IPS DF 6.9 (cell line): ENCODE data around the gene GALNT18.
"Not testable (repeated sequence)": the region's sequence is repeated elsewhere in the genome, so short reads cannot be mapped to it uniquely, and the experiment has no call there.

Source experiments
- DNase-seq: peaks from one replicate; pipeline ENCODE4 v3.0.0-alpha.2; 2013; ENCODE audit warnings: low read depth, low spot score
- H3K27ac ChIP-seq: one replicate; pipeline ENCODE4 v1.5.1; 2013; ENCODE audit warnings: low read length, control low read depth
- H3K27me3 ChIP-seq: 2 replicates; pipeline ENCODE4 v1.6.1; 2013; ENCODE audit warnings: mild to moderate bottlenecking, low read length; ENCODE audit not compliant: control insufficient read depth, insufficient read depth
- H3K36me3 ChIP-seq: 2 replicates; pipeline ENCODE4 v1.6.1; 2013; ENCODE audit warnings: low read length; ENCODE audit not compliant: control insufficient read depth, insufficient read depth
- H3K4me1 ChIP-seq: 2 replicates; pipeline ENCODE4 v1.6.1; 2013; ENCODE audit warnings: low read length; ENCODE audit not compliant: control insufficient read depth, insufficient read depth
- H3K4me3 ChIP-seq: 2 replicates; pipeline ENCODE4 v1.5.1; 2013; ENCODE audit warnings: mild to moderate bottlenecking, low read length
- H3K9me3 ChIP-seq: 2 replicates; pipeline ENCODE4 v1.6.1; 2013; ENCODE audit warnings: low read length, inconsistent platforms; ENCODE audit not compliant: control insufficient read depth, insufficient read depth
- WGBS: extraction: QIAGEN DNeasy Blood & Tissue Kit; methylation state at CpG from one replicate; pipeline ENCODE4 v1.1.7; 2013; ENCODE audit warnings: mixed read lengths, missing lambda C conversion rate; ENCODE audit not compliant: insufficient read length, insufficient coverage; 5-methylcytosine and 5-hydroxymethylcytosine counted together

Gene GALNT18

GRCh38 chr11:11370962-11371303 is 250.9 kb downstream of the GALNT18 start:
- Histone ChIP-seq H3K4me3 (no peak overlapping the region), H3K27ac (no peak overlapping the region), H3K36me3 (no peaks in the 10 kb centered on the region), H3K4me1 (peaks cover 1% of the 10 kb centered on the region; the same call in 1 of the 2 replicates), H3K9me3 (no peaks in the 10 kb centered on the region), H3K27me3 (no peaks in the 10 kb centered on the region)
- no CpG with 5 or more reads among the region's 6 CpGs for WGBS
- no peak for DNase-seq

GRCh38 chr11:11370255-11370961 is 251.4 kb downstream of the GALNT18 start:
- WGBS: no CpG with 5 or more reads among the region's 8 CpGs
- H3K27ac ChIP-seq: no peak overlapping the region

GRCh38 chr11:11366793-11367192 is 255.0 kb downstream of the GALNT18 start:
- Histone ChIP-seq H3K27me3 (no peaks in the 10 kb centered on the region), H3K9me3 (no peaks in the 10 kb centered on the region), H3K36me3 (no peaks in the 10 kb centered on the region), H3K27ac (no peak overlapping the region), H3K4me3 (no peak overlapping the region), H3K4me1 (no peaks in the 10 kb centered on the region; the same call in 1 of the 2 replicates)
- no peak for DNase-seq
- WGBS: no CpG with 5 or more reads among the region's 1 CpG

More at GRCh38 chr11:11370255-11370961, 251.4 kb downstream of the GALNT18 start:
- Histone ChIP-seq H3K4me1 (peaks cover 1% of the 10 kb centered on the region; the same call in 1 of the 2 replicates), H3K9me3 (no peaks in the 10 kb centered on the region), H3K27me3 (no peaks in the 10 kb centered on the region), H3K36me3 (no peaks in the 10 kb centered on the region), H3K4me3 (no peak overlapping the region)
- no peak for DNase-seq

GRCh38 chr11:11363674-11364073 is 258.1 kb downstream of the GALNT18 start:
- peak; percentile 5 for DNase-seq
- no peaks in the 10 kb centered on the region for H3K4me1 ChIP-seq
- H3K4me3 ChIP-seq: no peak overlapping the region
- H3K27ac ChIP-seq: no peak overlapping the region
- no peaks in the 10 kb centered on the region for H3K36me3 ChIP-seq
- no peaks in the 10 kb centered on the region for H3K9me3 ChIP-seq
- H3K27me3 ChIP-seq: no peaks in the 10 kb centered on the region

- DNase-seq: no peak
- no peaks in the 10 kb centered on the region for H3K9me3 ChIP-seq
- H3K4me3 ChIP-seq: no peak overlapping the region
- no peaks in the 10 kb centered on the region for H3K4me1 ChIP-seq
- H3K27me3 ChIP-seq: no peaks in the 10 kb centered on the region
- no peaks in the 10 kb centered on the region for H3K36me3 ChIP-seq
- no peak overlapping the region for H3K27ac ChIP-seq
- no CpG with 5 or more reads among the region's 3 CpGs for WGBS
Observed at GRCh38 chr11:11359611-11360010, 262.2 kb downstream of the GALNT18 start.

- no peaks in the 10 kb centered on the region for H3K27me3 ChIP-seq
- no peaks in the 10 kb centered on the region for H3K36me3 ChIP-seq
- no CpG with 5 or more reads among the region's 9 CpGs for WGBS
- no peaks in the 10 kb centered on the region for H3K9me3 ChIP-seq
- H3K27ac ChIP-seq: no peak overlapping the region
- no peak overlapping the region for H3K4me3 ChIP-seq
- no peak for DNase-seq
- no peaks in the 10 kb centered on the region for H3K4me1 ChIP-seq
Observed at GRCh38 chr11:11356842-11357241, 265.0 kb downstream of the GALNT18 start.

GRCh38 chr11:11352878-11353277 is 268.9 kb downstream of the GALNT18 start, which contains the start of gene CSNK2A3:
TSS of gene CSNK2A3 (minus strand) at chr11:11353250. CDS start at chr11:11353119, 131 bp downstream.
- H3K4me3 ChIP-seq, H3K36me3 ChIP-seq, DNase-seq, H3K9me3 ChIP-seq, H3K27ac ChIP-seq, H3K27me3 ChIP-seq, H3K4me1 ChIP-seq: not testable (repeated sequence)
- 100% methylated on average over 1 of the region's 11 CpGs for WGBS

- not testable (repeated sequence) for H3K27me3 ChIP-seq, H3K4me1 ChIP-seq, DNase-seq, H3K4me3 ChIP-seq, H3K9me3 ChIP-seq, H3K36me3 ChIP-seq, H3K27ac ChIP-seq
- no CpG with 5 or more reads among the region's 10 CpGs for WGBS
Observed at GRCh38 chr11:11351851-11352250, 270.0 kb downstream of the GALNT18 start.

GRCh38 chr11:11351042-11351586 is 270.7 kb downstream of the GALNT18 start:
- no peak for DNase-seq
- Histone ChIP-seq H3K9me3 (no peaks in the 10 kb centered on the region), H3K36me3 (no peaks in the 10 kb centered on the region), H3K4me3 (no peak overlapping the region), H3K27me3 (no peaks in the 10 kb centered on the region), H3K27ac (no peak overlapping the region), H3K4me1 (no peaks in the 10 kb centered on the region)
- no CpG with 5 or more reads among the region's 4 CpGs for WGBS

- WGBS: no CpG with 5 or more reads among the region's 1 CpG
- DNase-seq: no peak
- no peak overlapping the region for H3K27ac ChIP-seq
Observed at GRCh38 chr11:11349870-11350337, 271.9 kb downstream of the GALNT18 start.

More at GRCh38 chr11:11349870-11350337, 271.9 kb downstream of the GALNT18 start:
- H3K4me1 ChIP-seq: no peaks in the 10 kb centered on the region
- H3K9me3 ChIP-seq: no peaks in the 10 kb centered on the region
- no peak overlapping the region for H3K4me3 ChIP-seq
- no peaks in the 10 kb centered on the region for H3K36me3 ChIP-seq
- H3K27me3 ChIP-seq: no peaks in the 10 kb centered on the region
